Hepatocyte (in vitro differentiated cells): ENCODE data around the gene DCPS. TPM values are rescaled to one million over a fixed set of nuclear protein-coding genes. Genes with fewer than 3 reads are reported as not detected.
A peak's percentile ranks its signal among the peaks of the same experiment; 100 is the strongest.

ENCODE experiments used
- DNase-seq: peaks from one replicate; pipeline ENCODE4 v3.0.0-alpha.2; 2016; ENCODE audit warnings: low spot score
- H2AFZ ChIP-seq: fragments of 200-600 bp; sonication (generic); 2 replicates; pipeline ENCODE4 v1.6.0; 2016; ENCODE audit warnings: antibody characterized with exemption, mild to moderate bottlenecking
- H3K27ac ChIP-seq: fragments of 200-600 bp; sonication (generic); 2 replicates; pipeline ENCODE4 v1.5.1; 2016; ENCODE audit warnings: mild to moderate bottlenecking
- H3K27me3 ChIP-seq: fragments of 200-600 bp; sonication (generic); 2 replicates; pipeline ENCODE4 v1.6.1; 2016
- H3K36me3 ChIP-seq: fragments of 200-600 bp; sonication (generic); replicated peaks from 2 replicates; pipeline ENCODE4 v1.5.1; 2016; ENCODE audit warnings: low read depth; ENCODE audit not compliant: insufficient read depth
- H3K4me1 ChIP-seq: fragments of 200-600 bp; sonication (generic); 2 replicates; pipeline ENCODE4 v1.5.1; 2016; ENCODE audit warnings: mild to moderate bottlenecking, moderate library complexity; ENCODE audit not compliant: insufficient read depth
- H3K4me2 ChIP-seq: fragments of 200-600 bp; sonication (generic); 2 replicates; pipeline ENCODE4 v1.6.0; 2016
- H3K4me3 ChIP-seq: fragments of 200-600 bp; sonication (generic); 2 replicates; pipeline ENCODE4 v1.5.1; 2016; ENCODE audit warnings: mild to moderate bottlenecking
- H3K79me2 ChIP-seq: fragments of 200-600 bp; sonication (generic); 2 replicates; pipeline ENCODE4 v1.6.0; 2017; ENCODE audit warnings: mild to moderate bottlenecking
- H3K9me2 ChIP-seq: fragments of 200-600 bp; sonication (generic); replicated peaks from 2 replicates; pipeline ENCODE4 v1.6.0; 2017; ENCODE audit warnings: mild to moderate bottlenecking; ENCODE audit not compliant: insufficient read depth
- H3K9me3 ChIP-seq: fragments of 200-600 bp; sonication (generic); 2 replicates; pipeline ENCODE4 v1.5.1; 2016; ENCODE audit warnings: low read depth, mild to moderate bottlenecking
- H4K20me1 ChIP-seq: fragments of 200-600 bp; sonication (generic); 2 replicates; pipeline ENCODE4 v1.6.0; 2016; ENCODE audit warnings: mild to moderate bottlenecking; ENCODE audit not compliant: insufficient read depth, poor library complexity, severe bottlenecking
- EZH2 ChIP-seq: fragments of 200-600 bp; sonication (generic); IDR thresholded peaks from 2 replicates; pipeline ENCODE4 v1.6.1; 2016; ENCODE audit warnings: antibody characterized with exemption, mild to moderate bottlenecking, borderline replicate concordance
- EZH2phosphoT487 ChIP-seq: fragments of 200-600 bp; sonication (generic); IDR thresholded peaks from one replicate; pipeline ENCODE4 v1.6.1; 2018; ENCODE audit warnings: antibody characterized with exemption, mild to moderate bottlenecking, low read depth, moderate library complexity; ENCODE audit not compliant: unreplicated experiment, severe bottlenecking
- WGBS: methylation state at CpG from one replicate; pipeline ENCODE4 v1.1.6; 2016; ENCODE audit warnings: low lambda C conversion rate; ENCODE audit errors: missing lambda C conversion rate; 5-methylcytosine and 5-hydroxymethylcytosine counted together
- polyA plus RNA-seq: library from polyadenylated mRNA; unstranded; fragments of >200 nt; fragmentation: Nextera tagmentation; extraction: Ambion mirVana; gene quantifications from 2 replicates; pipeline ENCODE4 v1.2.1, GENCODE V29; 2016
- total RNA-seq: library from RNA; depleted of rRNA; stranded (reverse); fragments of >200 nt; gene quantifications from 2 replicates; pipeline ENCODE4 v1.2.3, GENCODE V29; 2014
- TF ChIP-seq, protein P1 (sequence below): fragments of 200-600 bp; sonication (generic); IDR thresholded peaks from 2 replicates; pipeline ENCODE4 v1.5.1; 2016; ENCODE audit warnings: antibody characterized with exemption, mild to moderate bottlenecking; ENCODE audit not compliant: poor library complexity

The DCPS gene
- total and polyA plus RNA-seq, 2 experiments from 2014 or later = 6.5 to 16.8 TPM

GRCh38 chr11:126336671-126337101, 32.8 kb downstream of the DCPS start:
- Histone ChIP-seq H3K36me3 (no peaks in the 10 kb centered on the region), H3K79me2 (no peaks in the 10 kb centered on the region), H3K27me3 (no peaks in the 10 kb centered on the region), H3K27ac (peak overlapping the region; percentile 9), H4K20me1 (no peaks in the 10 kb centered on the region), H3K4me2 (no peak overlapping the region), H2AFZ (no peak overlapping the region), H3K9me2 (no peaks in the 10 kb centered on the region), H3K4me3 (no peak overlapping the region), H3K9me3 (no peaks in the 10 kb centered on the region), H3K4me1 (peaks cover 32% of the 10 kb centered on the region)
- TF ChIP-seq EZH2phosphoT487 = no peak
- no peak for TF ChIP-seq EZH2
- TF ChIP-seq, protein P1, sequence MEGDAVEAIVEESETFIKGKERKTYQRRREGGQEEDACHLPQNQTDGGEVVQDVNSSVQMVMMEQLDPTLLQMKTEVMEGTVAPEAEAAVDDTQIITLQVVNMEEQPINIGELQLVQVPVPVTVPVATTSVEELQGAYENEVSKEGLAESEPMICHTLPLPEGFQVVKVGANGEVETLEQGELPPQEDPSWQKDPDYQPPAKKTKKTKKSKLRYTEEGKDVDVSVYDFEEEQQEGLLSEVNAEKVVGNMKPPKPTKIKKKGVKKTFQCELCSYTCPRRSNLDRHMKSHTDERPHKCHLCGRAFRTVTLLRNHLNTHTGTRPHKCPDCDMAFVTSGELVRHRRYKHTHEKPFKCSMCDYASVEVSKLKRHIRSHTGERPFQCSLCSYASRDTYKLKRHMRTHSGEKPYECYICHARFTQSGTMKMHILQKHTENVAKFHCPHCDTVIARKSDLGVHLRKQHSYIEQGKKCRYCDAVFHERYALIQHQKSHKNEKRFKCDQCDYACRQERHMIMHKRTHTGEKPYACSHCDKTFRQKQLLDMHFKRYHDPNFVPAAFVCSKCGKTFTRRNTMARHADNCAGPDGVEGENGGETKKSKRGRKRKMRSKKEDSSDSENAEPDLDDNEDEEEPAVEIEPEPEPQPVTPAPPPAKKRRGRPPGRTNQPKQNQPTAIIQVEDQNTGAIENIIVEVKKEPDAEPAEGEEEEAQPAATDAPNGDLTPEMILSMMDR = no peak
- WGBS = 76% methylated on average over 9 of the region's 9 CpGs
- DNase-seq = no peak

DNA sequence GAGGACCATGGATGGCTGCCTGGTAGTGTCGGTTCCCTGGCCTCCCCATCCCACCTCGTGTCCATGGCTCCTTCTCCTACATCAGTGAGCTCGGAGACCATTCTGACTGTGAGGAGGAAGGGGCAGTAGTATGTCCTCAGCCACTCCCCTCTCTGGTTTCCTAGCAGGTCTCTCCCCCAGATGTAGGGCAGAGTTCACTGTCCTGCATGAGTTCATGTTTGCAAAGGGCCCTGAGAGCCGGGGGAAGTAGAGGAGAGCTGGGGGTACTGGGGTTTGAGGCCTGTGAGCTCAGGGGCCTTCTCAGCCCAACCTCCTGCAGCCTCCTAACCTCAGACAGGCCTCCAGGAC, 33.2 kb downstream of the DCPS start:
- H3K4me2 ChIP-seq = no peak overlapping the region
- H3K27me3 ChIP-seq = no peaks in the 10 kb centered on the region
- no peak overlapping the region for H2AFZ ChIP-seq
- no peaks in the 10 kb centered on the region for H3K9me2 ChIP-seq
- TF ChIP-seq EZH2 (no peak), EZH2phosphoT487 (no peak)
- TF ChIP-seq, protein P1 = no peak
- DNase-seq = no peak
- WGBS = 58% methylated on average over 4 of the region's 4 CpGs
- H3K79me2 ChIP-seq = no peaks in the 10 kb centered on the region
- no peaks in the 10 kb centered on the region for H3K9me3 ChIP-seq
- H3K27ac ChIP-seq = peak overlapping the region; percentile 9
- H3K36me3 ChIP-seq = no peaks in the 10 kb centered on the region
- H3K4me1 ChIP-seq = peaks cover 35% of the 10 kb centered on the region
- no peaks in the 10 kb centered on the region for H4K20me1 ChIP-seq
- H3K4me3 ChIP-seq = no peak overlapping the region

GRCh38 chr11:126337474-126338241, 33.8 kb downstream of the DCPS start:
- H3K36me3 ChIP-seq = no peaks in the 10 kb centered on the region
- 71% methylated on average over 15 of the region's 15 CpGs for WGBS
- no peak for DNase-seq
- H3K9me3 ChIP-seq = no peaks in the 10 kb centered on the region
- no peaks in the 10 kb centered on the region for H3K27me3 ChIP-seq
- no peak overlapping the region for H3K4me3 ChIP-seq
- no peak overlapping the region for H2AFZ ChIP-seq
- H3K4me2 ChIP-seq = no peak overlapping the region
- H3K9me2 ChIP-seq = no peaks in the 10 kb centered on the region
- TF ChIP-seq, protein P1 = no peak
- no peak for TF ChIP-seq EZH2phosphoT487
- no peak for TF ChIP-seq EZH2
- peaks cover 34% of the 10 kb centered on the region for H3K4me1 ChIP-seq
- no peaks in the 10 kb centered on the region for H4K20me1 ChIP-seq
- no peaks in the 10 kb centered on the region for H3K79me2 ChIP-seq
- H3K27ac ChIP-seq = peak overlapping the region; percentile 9
